B cell (primary cell): ENCODE data around the gene TRPM6. TPM values are rescaled to one million over a fixed set of nuclear protein-coding genes. Genes with fewer than 3 reads are reported as not detected.
A peak's percentile ranks its signal among the peaks of the same experiment; 100 is the strongest.

Experiments
- ATAC-seq: fragments of 200-7000 bp; cut with Tn5 transposase; one replicate; pipeline ENCODE4 v1.10.0; 2021; ENCODE audit warnings: low read depth, mild to moderate bottlenecking, moderate number of reproducible peaks, moderate library complexity
- CTCF ChIA-PET: fragments of 350-600 bp; sonication (Branson Sonifier 250); formaldehyde crosslinking; loops from one replicate; lab custom pipeline; 2021; ENCODE audit warnings: antibody characterized with exemption, inconsistent platforms; lab: Charles Lee
- POLR2A ChIA-PET: fragments of 350-600 bp; sonication (Branson Sonifier 250); formaldehyde crosslinking; loops from one replicate; lab custom pipeline; 2021; ENCODE audit warnings: antibody characterized with exemption; lab: Charles Lee
- DNase-seq: peaks from one replicate; pipeline ENCODE4 v3.0.0; 2013
- H2AFZ ChIP-seq: 2 replicates; pipeline ENCODE4 v1.6.1; 2012; ENCODE audit warnings: mild to moderate bottlenecking, low read depth, low read length; ENCODE audit not compliant: insufficient read depth, poor library complexity, severe bottlenecking
- H3K27ac ChIP-seq, 2 donors: 1 replicate in 1 of 2; 2 replicates in 1 of 2; pipeline ENCODE4 v1.5.1; 2012 to 2013; ENCODE audit warnings: low read length in 2 of 2, mild to moderate bottlenecking in 2 of 2, moderate library complexity in 1 of 2
- H3K27me3 ChIP-seq, 4 experiments: fragments of 200-600 bp in 1 of 4; sonication (generic) in 1 of 4; replicated peaks in 1 of 4; 1 replicate in 2 of 4; 2 replicates in 2 of 4; pipeline versions ENCODE4 v1.6.1 to v1.7.0; 2013 to 2016; ENCODE audit warnings: low read length in 3 of 4, mild to moderate bottlenecking in 2 of 4, mixed read lengths in 1 of 4, moderate library complexity in 1 of 4; ENCODE audit not compliant: insufficient read depth in 4 of 4, control insufficient read depth in 3 of 4; ENCODE audit errors: control extremely low read depth in 1 of 4
- H3K36me3 ChIP-seq, 2 experiments: replicated peaks in 1 of 2; 1 replicate in 1 of 2; 2 replicates in 1 of 2; pipeline versions ENCODE4 v1.6.1 to v1.7.1; 2013; ENCODE audit warnings: low read length in 1 of 2; ENCODE audit not compliant: insufficient read depth in 2 of 2, control insufficient read depth in 1 of 2; ENCODE audit errors: control extremely low read depth in 1 of 2, extremely low read depth in 1 of 2
- H3K4me1 ChIP-seq, 2 donors: fragments of 200-600 bp in 1 of 2; sonication (generic) in 1 of 2; 1 replicate in 1 of 2; 2 replicates in 1 of 2; pipeline versions ENCODE4 v1.5.1 to v1.6.1; 2013 to 2017; ENCODE audit warnings: low read length in 2 of 2; ENCODE audit not compliant: control insufficient read depth in 2 of 2, insufficient read depth in 2 of 2
- H3K4me2 ChIP-seq: replicated peaks from 2 replicates; pipeline ENCODE3; 2012; ENCODE audit warnings: mild to moderate bottlenecking, low read depth, low read length; ENCODE audit not compliant: poor library complexity, severe bottlenecking
- H3K4me3 ChIP-seq, 5 experiments: fragments of 200-600 bp in 1 of 5; sonication (generic) in 1 of 5; 1 replicate in 3 of 5; 2 replicates in 2 of 5; pipeline versions ENCODE4 v1.5.1 to v1.7.0; 2011 to 2016; ENCODE audit warnings: low read length in 4 of 5, mild to moderate bottlenecking in 4 of 5, low read depth in 2 of 5, control low read depth in 1 of 5, moderate library complexity in 1 of 5; ENCODE audit not compliant: insufficient read depth in 1 of 5; ENCODE audit errors: control extremely low read depth in 1 of 5, extremely low read depth in 1 of 5
- H3K79me2 ChIP-seq: fragments of 200-600 bp; sonication (generic); one replicate; pipeline ENCODE4 v1.6.0; 2016; ENCODE audit warnings: low read length; ENCODE audit not compliant: control insufficient read depth, insufficient read depth
- H3K9ac ChIP-seq: fragments of 200-600 bp; sonication (generic); 2 replicates; pipeline ENCODE4 v1.6.1; 2017; ENCODE audit warnings: mild to moderate bottlenecking, low read length, moderate library complexity
- H3K9me3 ChIP-seq, 3 donors: one replicate each; pipeline versions ENCODE4 v1.6.1 to v1.7.1; 2013; ENCODE audit warnings: low read length in 2 of 3; ENCODE audit not compliant: control insufficient read depth in 2 of 3, insufficient read depth in 1 of 3; ENCODE audit errors: control extremely low read depth in 1 of 3
- H4K20me1 ChIP-seq: 2 replicates; pipeline ENCODE4 v1.6.0; 2012; ENCODE audit warnings: mild to moderate bottlenecking, low read length; ENCODE audit not compliant: insufficient read depth, control insufficient read depth, poor library complexity, severe bottlenecking
- H3K27ac Mint-ChIP-seq: one replicate; pipeline ENCODE4 v1.8.0; 2021; ENCODE audit warnings: mixed read lengths
- H3K27me3 Mint-ChIP-seq: one replicate; pipeline ENCODE4 v1.8.0; 2021; ENCODE audit warnings: mixed read lengths
- H3K4me1 Mint-ChIP-seq: one replicate; pipeline ENCODE4 v1.8.0; 2021; ENCODE audit warnings: mixed read lengths
- H3K4me3 Mint-ChIP-seq: one replicate; pipeline ENCODE4 v1.8.0; 2021; ENCODE audit warnings: mixed read lengths
- H3K9me3 Mint-ChIP-seq: one replicate; pipeline ENCODE4 v1.8.0; 2022; ENCODE audit warnings: mixed read lengths; ENCODE audit not compliant: insufficient read depth
- CTCF ChIP-seq: fragments of 200-600 bp; IDR thresholded peaks from one replicate; pipeline ENCODE4 v1.8.0; 2022; ENCODE audit warnings: antibody characterized with exemption, mild to moderate bottlenecking
- EZH2 ChIP-seq: IDR thresholded peaks from 2 replicates; pipeline ENCODE4 v1.6.1; 2012; ENCODE audit warnings: borderline replicate concordance, low read depth, mild to moderate bottlenecking, moderate library complexity, low read length; ENCODE audit not compliant: insufficient read depth, poor library complexity, severe bottlenecking
- WGBS: methylation state at CpG from one replicate; pipeline ENCODE4 v1.1.5; 2013; ENCODE audit warnings: missing lambda C conversion rate; ENCODE audit not compliant: insufficient coverage; 5-methylcytosine and 5-hydroxymethylcytosine counted together
- intact Hi-C: fragments of 100-400 bp; cut with micrococcal nuclease; formaldehyde crosslinking; loops from one replicate; pipeline ENCODE4 v1.10.0; 2022
- polyA plus RNA-seq: library from polyadenylated mRNA; depleted of rRNA; stranded (reverse); fragments of >200 nt; gene quantifications from 2 replicates; pipeline ENCODE4 v1.2.3, GENCODE V29; 2012
- total RNA-seq, 2 donors: library from RNA; stranded (reverse); fragments of 120-200 nt in 1 of 2; gene quantifications; 1 replicate in 1 of 2; 2 replicates in 1 of 2; pipeline versions ENCODE4 v1.2.3 to v1.2.4, GENCODE V29; 2013 to 2022

The TRPM6 gene
- total and polyA plus RNA-seq, 2 donors (not counting 1 experiment from before 2014, with no cell fraction given): not detected

DNA sequence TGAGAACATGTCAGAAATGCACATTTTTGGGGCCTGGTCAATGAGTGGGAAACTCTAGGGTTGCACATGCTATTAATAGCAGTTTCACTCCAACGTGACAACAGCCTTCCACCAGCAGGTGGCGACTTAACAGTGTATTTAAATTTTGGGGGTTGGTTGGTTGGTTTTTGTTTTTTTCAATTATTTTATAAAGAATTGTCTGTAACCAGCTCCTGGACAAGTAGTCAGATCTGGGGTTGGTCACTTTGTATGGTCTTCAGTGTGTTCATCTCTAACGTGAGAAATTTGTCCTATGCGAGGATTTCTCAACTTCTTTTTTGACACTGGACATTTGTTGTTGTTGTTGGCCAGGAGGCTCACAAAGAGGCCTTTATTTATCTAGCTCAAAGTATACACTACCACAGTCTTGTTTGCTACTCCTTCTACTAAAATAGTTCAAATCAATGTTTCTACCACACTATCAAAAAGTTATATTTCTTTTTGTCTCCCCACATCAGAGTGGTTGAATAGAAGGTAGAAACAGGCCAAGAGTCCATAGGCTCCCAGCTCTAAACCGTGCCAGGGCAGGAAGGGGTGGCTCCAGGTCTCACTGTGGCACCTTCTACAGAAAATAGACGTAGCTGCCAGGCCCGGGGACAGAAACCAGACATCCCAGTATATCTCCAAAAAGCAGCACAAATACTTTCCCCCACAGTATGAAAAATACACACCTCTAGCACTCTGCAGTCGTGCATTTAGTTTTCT, 110.4 kb downstream of the TRPM6 start:
- POLR2A ChIA-PET: no interaction called here
- intact Hi-C loops: loop anchor here (1.0 to 5.0 kb wide), 4 partner anchors 174 to 1090 kb away; no protein-coding TSS in a partner anchor
- H3K36me3 ChIP-seq: no peaks in the 10 kb centered on the region
- no peak overlapping the region for H3K4me2 ChIP-seq
- no peak overlapping the region for H2AFZ ChIP-seq
- CTCF ChIA-PET: interaction anchor here (0.7 to 13.6 kb wide), 30 partner anchors 9 to 309 kb away, joined by 3 to 335 read pairs (median 4); partner anchors contain the start of genes C9orf40 and CARNMT1
- TF ChIP-seq EZH2 (no peak), CTCF (peak; percentile 87)
- H3K79me2 ChIP-seq: no peaks in the 10 kb centered on the region
- no peaks in the 10 kb centered on the region for H3K4me1 Mint-ChIP-seq
- no peak overlapping the region for H3K27ac Mint-ChIP-seq
- WGBS: 75% methylated on average over 3 of the region's 8 CpGs
- H3K9me3 Mint-ChIP-seq: no peaks in the 10 kb centered on the region
- H3K27ac ChIP-seq: no peak overlapping the region
- no peaks in the 10 kb centered on the region for H4K20me1 ChIP-seq
- no peak overlapping the region for H3K4me3 ChIP-seq
- no peak overlapping the region for H3K4me3 Mint-ChIP-seq
- H3K4me1 ChIP-seq: no peaks in the 10 kb centered on the region
- H3K27me3 ChIP-seq: peaks cover 0 to 9% (median 2%) of the 10 kb centered on the region in 4 experiments
- no peaks in the 10 kb centered on the region for H3K9me3 ChIP-seq
- peak; percentile 17 for ATAC-seq
- no peak overlapping the region for H3K9ac ChIP-seq
- H3K27me3 Mint-ChIP-seq: peaks cover 12% of the 10 kb centered on the region
- DNase-seq: peak; percentile 70

GRCh38 chr9:74775396-74775795, 112.3 kb downstream of the TRPM6 start:
- no peak overlapping the region for H3K4me2 ChIP-seq
- intact Hi-C loops: loop anchor here (5.0 kb wide), 1 partner anchor 1092 kb away; no protein-coding TSS in a partner anchor
- no peak overlapping the region for H3K27ac ChIP-seq
- no peak for TF ChIP-seq EZH2
- TF ChIP-seq CTCF: no peak
- H3K4me3 ChIP-seq: no peak overlapping the region
- H3K27me3 Mint-ChIP-seq: peaks cover 17% of the 10 kb centered on the region
- no peaks in the 10 kb centered on the region for H3K36me3 ChIP-seq
- POLR2A ChIA-PET: no interaction called here
- 100% methylated on average over 5 of the region's 5 CpGs for WGBS
- peaks cover 0 to 8% (median 2%) of the 10 kb centered on the region in 4 experiments for H3K27me3 ChIP-seq
- CTCF ChIA-PET: interaction anchor here (0.8 to 13.6 kb wide), 23 partner anchors 7 to 1527 kb away, joined by 3 to 335 read pairs (median 7); partner anchors contain the start of genes C9orf40, CARNMT1, NMRK1 and OSTF1
- no peaks in the 10 kb centered on the region for H3K9me3 Mint-ChIP-seq
- DNase-seq: no peak
- no peaks in the 10 kb centered on the region for H3K4me1 Mint-ChIP-seq
- H3K9me3 ChIP-seq: no peaks in the 10 kb centered on the region
- no peak overlapping the region for H3K9ac ChIP-seq
- no peaks in the 10 kb centered on the region for H3K4me1 ChIP-seq
- H3K79me2 ChIP-seq: no peaks in the 10 kb centered on the region
- H3K27ac Mint-ChIP-seq: no peak overlapping the region
- no peak overlapping the region for H3K4me3 Mint-ChIP-seq
- no peaks in the 10 kb centered on the region for H4K20me1 ChIP-seq
- no peak for ATAC-seq
- H2AFZ ChIP-seq: no peak overlapping the region
